Measurements from ENCODE around the gene TTC7B.
A peak's percentile ranks its signal among the peaks of the same experiment; 100 is the strongest.

TTC7B gene

DNA sequence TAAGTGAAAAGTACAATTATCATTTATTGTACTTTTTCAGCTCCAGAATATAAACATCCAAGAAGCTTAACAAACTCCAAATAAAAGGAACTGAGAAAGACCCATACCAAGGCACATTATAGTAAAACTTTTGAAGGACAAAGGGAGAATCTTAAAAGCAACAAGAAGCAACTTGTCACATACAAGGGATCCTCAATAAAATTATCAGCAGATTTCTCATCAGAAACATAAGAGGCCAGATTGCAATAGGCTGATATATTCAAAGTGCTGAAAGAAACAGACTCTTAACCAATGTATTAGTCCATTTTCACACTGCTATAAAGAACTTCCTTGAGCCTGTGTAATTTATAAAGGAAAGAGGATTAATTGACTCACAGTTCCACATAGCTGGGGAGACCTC, 48.3 kb downstream of the TTC7B start:
- no peak for DNase-seq

DNA sequence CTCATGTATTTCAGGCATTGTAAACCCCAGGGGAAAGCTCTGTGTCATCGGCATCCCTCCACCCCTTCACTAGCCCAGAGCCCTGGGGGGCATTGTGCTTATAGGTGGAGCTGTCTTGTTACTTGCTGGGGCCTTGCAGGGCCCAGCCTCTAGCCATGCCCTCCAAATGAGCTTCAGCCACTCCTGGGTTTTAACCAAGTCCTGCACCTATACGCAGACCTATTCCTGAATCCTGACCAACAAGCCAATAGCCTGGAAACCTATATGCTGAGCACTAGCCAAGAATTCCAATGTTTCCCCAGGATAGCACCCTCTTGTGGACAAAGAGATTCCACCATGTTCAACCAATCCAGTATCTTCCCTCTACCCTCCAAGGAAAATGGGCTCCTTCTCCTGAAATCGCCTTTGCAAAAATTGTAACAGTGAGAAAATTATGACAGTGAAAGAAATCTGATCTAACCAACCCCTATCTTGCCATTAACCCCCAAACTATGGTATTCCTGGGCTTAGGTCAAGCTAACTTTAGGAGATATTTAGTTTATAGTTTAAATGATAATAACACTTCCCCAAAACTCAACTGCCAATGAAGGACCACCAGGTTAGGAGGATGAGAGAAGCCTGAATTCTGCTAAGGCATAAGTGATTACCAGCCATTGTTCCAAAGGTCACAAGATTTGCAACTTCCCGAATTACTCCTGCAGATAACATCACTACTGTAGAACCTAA, 55.5 kb downstream of the TTC7B start:
- peak; percentile 24 for DNase-seq

DNA sequence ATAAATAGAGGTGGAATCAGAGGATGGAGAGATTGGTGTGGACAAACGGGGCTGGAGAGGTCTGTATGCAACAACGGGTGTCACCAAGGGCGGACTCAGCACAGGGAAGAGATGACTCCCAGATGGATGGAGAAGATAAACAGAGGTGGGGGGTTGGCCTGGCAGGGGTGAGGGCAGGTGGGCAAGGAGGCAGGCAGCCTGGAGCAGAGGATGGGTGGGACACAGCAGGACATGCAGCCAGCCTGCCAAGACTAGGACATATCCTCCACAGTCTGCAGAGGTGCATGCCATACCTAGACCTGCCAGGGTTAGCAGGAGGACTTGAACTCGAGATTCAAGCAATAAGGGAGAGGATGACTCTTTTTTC, 56.2 kb downstream of the TTC7B start:
- no peak for DNase-seq

DNA sequence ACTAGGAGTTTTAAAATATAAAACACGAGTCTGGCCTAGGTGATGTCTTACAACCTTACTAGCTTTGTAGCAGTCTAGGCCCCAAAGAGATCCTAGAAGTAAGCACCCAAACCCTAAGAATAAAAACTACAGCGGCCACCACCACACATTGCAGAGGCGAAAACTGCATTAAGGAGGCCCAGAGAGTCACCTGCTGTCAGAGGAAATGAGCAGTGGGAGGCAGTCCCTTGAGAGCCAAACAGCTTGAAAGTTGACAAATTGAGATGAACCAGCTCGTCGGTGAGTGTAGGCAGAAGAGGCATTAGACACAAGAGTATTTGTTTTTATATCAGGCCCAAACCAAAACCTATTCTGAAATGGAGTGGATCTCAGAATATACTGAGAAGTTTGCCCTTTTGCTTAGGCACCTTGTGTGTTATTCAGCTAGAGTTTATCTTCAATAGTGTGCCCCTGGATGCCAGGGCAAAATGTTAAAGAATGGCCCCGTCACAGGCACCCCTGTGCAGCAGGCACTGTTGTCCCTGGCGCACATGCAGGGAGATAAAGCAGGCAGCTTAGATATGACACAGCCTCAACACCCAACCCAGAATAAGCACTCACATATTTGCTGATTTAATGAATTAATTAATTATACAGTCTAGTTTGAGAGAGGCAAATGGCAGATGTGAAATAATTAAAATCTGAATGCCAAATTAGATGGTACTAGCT, 56.7 kb downstream of the TTC7B start:
- DNase-seq = no peak

DNA sequence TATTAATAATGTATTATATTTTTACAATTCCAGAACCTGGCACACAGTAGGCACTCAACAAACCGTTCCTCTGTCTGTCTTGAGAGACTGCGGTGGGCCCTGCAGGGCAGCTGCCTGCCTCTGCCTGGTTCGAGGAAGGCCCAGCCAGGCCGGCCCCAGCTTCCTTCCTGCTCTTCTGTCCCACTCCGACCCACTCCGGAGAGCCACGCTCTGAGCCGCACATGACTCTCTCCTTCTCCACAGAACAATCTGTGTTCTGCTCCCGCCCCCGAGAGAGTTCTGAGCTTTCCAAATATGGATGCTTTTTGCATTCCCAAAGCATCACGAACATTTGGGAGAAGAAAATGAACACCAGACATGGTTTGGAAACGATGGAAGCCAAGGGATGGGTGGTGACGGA, 57.3 kb downstream of the TTC7B start:
- DNase-seq = no peak

DNA sequence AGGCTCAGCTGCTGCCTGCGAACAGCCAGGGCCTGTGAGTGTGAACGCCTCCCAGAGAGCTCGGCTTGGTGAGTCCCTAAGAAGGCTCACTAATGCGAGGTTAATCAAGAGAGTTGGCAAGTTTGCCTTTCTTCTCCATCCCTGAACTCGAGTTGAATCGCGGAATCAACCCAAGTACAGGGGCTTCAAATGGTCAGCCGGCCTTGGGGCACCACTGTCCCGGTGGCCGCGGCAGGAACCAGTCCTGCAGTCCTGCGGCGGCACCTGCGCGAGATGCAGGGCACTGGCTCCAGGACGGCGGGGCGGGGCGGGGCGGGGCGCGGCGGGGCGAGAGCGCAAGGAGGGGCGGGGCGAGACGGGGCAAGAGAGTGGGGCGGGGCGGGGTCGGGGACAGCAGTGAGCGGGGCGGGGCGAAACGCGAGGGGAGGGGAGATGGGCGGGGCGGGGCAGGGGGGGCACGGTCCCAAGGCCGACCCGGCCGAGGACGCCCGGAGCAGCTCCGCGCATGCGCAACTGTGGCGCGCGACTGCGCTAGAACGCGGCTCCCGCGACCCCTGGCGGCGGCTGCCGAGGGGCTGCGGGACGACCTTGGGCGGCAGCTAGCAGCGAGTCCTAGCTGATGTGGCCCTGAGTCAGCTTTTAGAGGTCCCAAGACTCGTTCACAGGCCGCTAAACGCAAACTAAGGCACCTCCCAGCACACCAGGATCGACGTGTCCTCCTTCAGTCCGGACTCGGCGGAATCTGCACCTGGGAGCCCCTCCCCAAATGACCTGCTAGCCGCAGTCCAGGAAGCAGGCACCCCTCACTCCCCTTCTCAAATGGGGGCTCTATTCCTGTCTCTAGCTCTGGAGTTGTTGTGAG, 58.0 kb downstream of the TTC7B start:
- peak; percentile 62 for DNase-seq

DNA sequence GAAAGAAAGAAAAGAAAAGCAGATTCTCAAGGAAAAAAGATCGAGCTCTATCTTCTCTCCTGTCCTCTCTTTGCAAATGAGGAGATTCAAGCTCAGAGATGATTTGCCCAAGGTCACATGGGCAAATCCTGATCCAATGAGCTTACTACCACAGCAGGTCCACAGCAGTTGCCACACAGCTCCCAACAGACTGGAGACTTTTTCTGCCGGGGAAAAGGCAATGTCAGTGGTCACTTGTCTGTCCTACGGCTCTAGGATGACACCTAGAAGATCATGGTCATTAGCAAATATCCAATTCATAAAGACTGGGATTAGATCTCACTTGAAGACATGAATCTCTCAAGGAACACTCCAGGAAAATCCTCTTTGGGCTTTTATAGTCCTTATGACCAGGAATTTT, 58.8 kb downstream of the TTC7B start:
- DNase-seq = no peak

DNA sequence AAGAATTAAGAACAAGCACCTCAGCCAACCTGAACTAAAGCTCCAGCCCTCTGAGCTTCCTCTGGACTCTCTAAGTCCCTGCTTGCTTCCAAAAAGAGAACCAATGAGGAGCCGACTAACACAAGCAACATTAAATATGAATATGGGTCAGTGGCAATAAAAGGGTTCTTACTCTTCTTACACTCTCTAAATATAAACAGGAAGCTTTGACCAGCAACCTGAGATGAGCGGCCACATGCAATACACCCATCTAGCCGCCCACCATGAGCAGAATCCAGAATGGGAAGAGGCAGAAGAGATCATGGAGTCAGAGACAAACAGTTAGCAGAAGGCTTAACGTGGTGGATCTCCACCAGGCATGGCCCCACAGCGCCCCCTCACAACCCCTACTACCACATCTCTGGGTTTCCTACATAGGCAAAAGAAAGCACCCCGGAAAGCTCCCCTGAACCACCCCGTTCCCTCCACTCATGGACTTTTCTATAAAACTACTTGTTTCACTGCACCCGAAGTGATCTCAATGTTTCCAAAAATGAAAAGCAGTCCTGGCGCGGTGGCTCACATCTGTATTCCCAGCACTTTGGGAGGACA, 59.4 kb downstream of the TTC7B start:
- DNase-seq = no peak

DNA sequence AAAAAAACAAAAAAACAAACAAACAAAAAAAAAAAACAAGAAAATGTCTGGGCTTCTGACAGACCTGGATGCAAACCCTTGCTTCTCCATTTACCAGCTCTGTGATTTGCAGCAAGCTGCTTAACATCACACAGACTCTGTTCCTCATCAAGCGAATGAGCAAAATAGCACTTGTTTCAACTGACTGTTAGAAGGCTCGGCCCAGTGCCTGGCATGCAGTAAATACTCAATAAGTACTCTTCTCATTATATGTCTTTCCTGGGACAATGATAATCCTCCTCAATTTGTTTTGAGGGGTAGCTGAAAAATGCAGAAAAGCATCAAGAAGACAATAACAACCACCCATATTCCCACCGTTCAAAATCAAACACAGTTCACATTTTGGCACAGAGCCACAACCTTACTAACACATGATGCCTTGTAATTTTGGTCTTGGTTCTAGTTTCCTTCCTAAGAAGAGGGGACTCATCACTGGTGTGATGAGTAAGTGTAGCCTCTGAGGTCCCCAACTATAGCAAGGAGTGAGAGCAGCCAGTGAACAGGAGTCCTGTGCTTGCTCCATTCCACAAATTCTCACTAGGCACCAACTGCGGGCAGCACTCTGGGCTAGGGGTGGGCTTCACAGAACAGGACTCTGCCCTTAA, 60.4 kb downstream of the TTC7B start:
- no peak for DNase-seq

DNA sequence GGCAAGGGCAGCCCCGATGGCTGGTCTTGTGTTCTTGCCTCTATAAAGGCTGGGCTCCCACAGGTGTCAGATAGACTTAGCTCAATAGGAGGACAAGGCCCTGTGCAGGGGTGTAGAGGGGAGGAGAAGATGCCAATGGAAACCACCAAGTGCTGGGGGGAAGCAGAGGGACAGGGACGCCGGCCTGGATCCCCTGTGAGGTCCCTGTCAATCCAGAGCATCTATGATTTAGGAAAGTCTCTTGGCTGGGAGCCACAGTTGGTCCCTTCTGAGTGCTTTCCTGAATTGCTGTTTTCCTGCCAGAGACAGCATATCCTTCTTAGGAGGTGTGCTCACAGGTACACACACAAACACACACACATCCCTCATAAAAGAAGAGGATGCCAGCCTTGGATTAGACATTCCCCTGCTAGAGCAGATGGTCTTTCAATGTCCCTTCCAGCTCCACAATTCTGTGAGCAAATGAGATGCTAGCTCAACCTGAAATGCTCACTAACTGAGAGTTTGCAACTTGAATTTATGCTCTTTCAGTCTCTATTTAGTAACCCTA, 62.7 kb downstream of the TTC7B start:
- no peak for DNase-seq

DNA sequence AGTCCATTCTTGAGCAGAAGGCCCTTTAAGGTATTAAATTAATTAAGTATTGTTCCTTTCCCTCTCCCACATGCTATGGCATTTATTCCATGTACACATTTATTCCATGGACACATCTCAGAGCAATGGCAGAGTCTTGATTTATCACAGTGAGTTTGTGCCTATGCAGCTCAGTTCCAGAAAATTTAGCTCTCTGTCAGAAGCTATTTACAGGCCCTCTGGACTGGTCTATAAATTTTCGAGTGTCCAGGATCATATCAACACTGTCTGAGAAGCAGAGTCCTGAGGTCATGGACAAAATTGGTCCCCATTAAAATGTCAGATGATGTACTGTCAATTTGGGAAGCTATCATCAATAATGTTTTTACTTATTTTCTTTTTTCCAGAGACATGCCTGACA, 65.5 kb downstream of the TTC7B start:
- DNase-seq = no peak

DNA sequence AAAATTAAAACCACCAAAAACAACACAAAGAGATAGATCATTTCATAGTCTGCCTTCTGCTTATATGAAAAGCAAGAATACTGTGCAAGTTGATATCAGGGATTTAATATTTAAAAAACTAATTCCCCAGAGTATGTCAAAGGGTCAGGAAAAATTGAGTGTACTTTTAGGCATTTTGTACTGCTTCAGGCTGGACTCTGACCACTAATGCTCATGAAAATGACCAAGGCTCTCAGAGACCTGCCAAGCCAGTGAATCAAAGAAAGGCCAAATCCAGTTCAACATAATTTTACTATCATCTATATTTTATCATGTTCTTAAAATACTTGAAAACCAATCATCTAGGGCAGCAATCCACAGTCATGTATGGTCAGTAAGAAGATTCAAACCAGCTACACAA, 66.0 kb downstream of the TTC7B start:
- no peak for DNase-seq

DNA sequence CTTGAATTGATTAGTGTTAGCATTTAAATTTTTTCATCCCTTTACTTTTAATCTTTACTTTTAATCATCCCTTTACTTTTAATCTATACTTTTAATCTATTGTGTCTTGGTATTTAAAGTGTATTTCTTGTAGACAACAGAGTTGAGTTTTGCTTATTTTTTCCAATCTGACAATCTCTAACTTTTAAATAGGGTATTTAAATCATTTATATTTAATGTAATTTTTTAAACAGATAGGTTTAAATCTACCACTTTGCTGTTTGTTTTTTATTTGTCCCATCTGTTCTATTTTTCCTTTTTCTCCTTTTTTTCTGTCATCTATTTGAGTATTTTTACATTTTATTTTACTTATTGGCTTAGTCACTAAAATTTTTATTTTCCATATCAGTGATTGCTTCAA, 68.3 kb downstream of the TTC7B start:
- DNase-seq = no peak

DNA sequence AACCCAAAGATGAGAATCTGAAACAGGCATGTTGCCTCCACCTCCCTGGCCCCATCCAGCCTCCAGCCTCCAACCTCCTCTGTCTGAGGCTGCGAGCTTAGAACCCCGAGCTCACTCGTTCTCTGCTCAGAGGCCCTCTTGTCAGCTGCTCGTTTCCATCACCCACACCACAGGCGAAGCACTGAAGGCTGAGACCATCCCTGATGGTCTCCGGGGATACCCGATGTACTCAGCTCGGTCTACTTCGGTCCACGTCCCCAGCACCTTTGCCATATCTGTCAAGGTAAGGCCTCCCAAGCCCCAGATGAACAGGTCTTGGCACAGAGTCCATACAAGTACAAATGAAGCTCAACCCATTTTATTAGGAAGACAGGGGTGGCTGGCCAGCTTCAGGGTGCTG, 72.4 kb downstream of the TTC7B start:
- no peak for DNase-seq

DNA sequence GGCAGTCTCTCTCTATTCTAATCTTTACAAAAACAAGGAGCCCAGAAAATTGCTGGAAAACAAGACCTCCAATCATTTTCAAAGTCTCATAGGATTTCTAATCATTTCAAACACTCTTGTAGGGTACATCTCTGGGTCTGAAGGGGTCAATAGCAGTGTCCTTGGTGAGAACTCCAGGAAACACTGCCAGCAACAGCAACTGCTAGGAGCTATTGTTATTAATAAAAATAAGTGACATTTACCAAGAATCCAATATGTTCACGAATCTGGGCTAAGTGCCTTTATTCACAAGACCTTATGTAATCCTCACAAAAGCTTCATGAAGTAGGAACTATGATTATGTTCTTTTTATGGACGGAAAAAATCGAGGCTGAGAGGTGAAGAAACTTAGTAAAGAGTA, 72.8 kb downstream of the TTC7B start:
- no peak for DNase-seq

DNA sequence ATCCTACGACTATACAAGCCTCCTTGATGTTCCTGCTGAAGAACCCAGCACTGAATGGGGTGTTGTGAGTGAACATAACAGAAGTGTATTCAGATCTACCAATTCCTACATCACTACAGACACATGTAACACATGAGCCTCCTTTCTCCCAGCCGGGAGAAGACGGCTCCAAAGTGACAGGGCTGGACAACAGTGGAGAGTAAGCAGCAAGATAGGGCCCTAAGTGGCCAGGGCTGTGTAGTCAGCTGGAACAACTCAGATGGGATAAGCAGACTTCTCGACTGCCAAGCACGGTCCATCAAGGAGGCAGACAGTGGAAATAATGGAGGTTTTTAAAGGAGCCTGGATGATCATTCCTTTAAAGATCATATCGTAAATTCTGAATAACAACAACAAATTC, 73.5 kb downstream of the TTC7B start:
- no peak for DNase-seq

DNA sequence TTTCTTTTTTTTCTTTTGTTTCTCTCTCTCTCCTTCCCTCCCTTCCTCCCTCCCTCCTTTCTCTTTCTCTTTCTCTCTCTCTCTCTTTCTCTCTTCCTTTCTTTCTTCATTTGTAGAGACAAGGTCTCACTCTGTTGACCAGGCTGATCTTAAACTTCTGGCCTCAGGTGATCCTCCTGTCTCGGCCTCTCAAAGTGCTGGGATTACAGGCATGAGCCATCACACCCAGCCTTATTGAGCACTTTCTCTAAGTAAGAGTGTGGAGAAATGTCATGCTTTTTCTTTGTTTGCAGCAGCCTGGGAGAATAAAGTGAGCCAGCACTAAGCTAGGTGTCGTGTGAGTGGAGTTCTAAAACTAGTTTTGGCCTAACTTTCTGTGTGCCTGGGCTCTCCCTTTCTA, 74.0 kb downstream of the TTC7B start:
- DNase-seq = no peak

DNA sequence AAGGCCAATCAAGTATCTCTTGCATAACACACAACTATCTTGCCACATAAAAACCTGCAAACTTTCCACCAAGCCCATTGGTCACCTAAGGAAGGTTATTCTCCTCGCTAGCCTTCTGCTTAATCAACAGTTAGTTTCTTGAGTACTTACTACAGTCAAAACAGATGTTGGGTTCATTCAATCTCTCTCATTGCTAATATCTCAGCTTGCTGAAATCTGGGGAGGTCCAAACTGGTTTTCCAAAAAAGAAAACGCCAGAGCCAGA, 74.6 kb downstream of the TTC7B start:
- no peak for DNase-seq

DNA sequence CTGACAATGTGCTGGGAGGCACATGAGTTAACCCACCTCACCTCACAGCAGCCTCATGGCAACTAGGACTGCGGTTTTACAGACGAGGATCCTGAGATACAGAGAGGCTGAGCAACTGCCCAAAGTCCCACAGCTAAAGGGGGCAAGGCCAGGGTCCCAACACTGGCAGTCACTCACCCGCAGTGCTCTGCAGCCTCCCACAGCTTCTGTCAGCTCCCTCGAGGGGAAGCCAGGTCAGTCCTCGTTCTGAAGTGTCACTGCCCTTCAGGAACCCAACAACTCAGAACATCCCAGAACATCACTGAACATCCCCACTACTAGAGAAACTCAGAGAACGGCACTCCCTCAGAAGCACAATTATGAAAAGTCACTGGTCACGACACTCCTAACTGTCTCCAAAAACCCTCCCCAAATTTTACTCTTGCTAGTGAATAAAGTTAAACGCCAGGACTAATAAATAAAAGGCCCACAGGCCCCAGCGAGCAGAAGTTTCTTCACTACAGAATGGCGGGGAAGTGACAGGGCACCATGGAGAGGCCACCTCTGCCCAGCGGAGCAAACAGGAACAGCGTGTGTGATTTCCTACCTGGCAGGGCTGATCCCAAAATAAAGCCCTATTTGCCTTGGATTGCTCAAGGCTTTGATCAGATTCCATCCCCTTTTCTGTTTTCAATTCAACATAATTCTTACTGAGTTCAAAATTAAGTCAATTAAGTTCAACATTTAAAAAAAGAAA, 75.1 kb downstream of the TTC7B start:
- DNase-seq = no peak

DNA sequence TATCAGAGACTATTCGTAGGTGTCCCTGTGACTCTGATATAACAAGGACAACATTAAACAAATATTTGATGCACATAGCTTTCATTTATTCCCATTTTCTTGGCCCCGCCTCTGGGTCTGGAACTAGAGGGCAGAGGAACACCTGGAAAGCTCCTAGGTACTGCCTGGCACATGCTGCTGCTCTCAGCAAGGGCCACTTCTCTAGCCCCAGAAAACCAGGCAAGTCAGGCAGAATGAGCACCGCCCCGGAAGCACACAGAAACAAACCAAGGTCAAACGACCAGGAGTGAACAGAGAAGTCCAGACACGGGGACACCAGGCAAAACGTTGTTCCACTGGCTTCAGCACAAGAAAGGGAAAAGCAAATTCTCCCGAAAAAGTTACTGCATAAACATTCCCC, 76.1 kb downstream of the TTC7B start:
- no peak for DNase-seq

DNA sequence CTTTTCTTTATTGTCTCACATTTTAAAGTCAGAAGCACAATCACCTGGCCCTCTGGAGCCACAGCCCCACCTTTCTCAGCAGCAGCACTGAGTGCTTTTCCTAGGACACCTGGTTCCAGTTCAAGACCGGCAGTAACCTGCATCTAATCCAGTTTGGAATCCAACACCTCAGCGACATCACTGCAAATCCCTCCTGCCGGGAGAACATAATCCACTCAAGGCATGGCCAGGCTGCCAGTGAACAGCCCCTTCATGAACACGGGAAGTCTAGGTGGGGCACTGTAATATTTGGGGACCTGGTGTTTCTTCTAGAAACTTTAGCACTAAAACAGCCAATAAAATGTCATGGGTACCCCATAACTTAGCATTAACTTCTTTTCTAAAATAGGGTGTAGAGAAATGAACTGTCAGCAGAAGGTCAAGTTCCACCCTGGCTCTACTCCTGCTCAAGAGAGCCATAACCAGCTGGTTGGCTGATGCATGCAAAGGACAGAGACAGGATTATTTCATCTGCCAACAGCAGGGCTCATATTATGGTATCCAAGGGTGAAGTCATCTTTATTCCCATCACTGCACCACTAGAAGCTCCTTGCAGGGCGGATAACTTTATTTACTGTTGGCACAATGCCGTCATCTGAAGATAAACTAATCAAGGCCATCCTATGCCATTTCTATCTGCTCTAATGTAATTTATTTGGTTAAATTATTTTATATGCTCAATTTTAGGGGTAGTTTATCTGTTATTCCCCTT, 76.7 kb downstream of the TTC7B start:
- no peak for DNase-seq
